Activated CD4-positive, alpha-beta T cell treated with anti-CD3 and anti-CD28 coated beads, Interleukin-10, Interleukin-2, amounts not matched to agents 100 ng/mL and 50 ng/mL, durations not matched to agents 16 hours and 8 hours (primary cell): Measurements from ENCODE around the gene LILRA6.
"Not testable (repeated sequence)": the region's sequence is repeated elsewhere in the genome, so short reads cannot be mapped to it uniquely, and the experiment has no call there.

ENCODE experiments used
- DNase-seq: peaks from one replicate; pipeline ENCODE4 v3.0.0-alpha.2; 2020

LILRA6 gene

DNA sequence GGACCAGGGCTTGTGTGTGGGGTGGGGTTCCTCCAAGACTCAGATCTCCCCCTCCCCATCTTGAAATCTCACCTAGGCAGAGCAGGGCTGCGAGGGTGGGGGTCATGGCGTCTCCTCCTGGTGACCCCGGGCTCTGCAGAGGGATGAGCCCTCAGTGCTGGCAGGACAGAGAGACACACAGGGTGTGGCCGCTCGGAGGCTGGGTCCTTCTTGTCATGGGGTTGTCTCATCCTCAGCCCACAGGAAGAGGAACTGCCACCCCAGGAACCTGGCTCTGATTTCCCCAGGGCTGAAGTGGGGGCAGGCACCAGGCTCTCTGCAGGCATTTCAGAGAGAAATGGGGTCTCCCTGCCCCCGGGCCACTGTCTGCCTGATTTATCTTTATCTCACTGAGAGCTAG, at the start of gene LILRA6:
Gene LILRA6 (minus strand): TSS at position 145 of the 400 bp plus-strand sequence.
- DNase-seq: not testable (repeated sequence)

DNA sequence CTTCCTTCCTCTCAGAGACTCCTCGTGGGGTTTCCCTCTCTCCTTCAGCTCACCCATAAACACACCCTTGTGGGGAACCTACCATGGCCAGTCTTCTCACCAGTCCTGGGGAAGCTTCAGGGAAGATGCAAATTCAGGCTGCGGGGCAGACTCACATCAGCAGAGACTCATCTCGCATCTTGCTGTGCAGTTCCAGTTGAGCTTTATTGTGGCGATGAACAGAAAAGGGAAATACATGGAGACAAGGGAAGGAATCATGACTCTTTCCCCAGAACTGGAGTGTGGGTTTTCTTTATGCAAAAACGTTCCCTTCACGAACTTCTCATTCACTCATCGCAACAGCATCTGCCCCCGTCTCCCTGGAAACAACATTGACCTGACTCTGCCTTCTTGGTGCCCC, 46.6 kb upstream of the LILRA6 start:
- not testable (repeated sequence) for DNase-seq

DNA sequence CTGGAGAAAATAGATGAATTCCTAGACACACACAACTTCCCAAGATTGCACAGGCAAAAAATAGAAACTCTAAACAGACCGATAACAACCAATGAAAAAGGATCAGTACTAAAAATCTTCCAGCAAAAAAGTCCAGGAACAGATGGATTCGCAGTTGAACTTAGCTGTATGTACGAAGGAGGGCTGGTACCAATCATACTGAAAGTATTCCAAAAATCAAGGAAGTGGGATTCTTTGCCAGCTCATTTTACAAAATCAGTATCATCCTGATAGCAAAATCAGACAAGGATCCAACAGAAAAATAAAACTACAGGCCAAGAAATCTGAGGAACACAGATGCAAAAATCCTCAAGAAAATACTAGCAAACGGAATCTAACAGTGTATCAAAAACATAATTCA, 44.9 kb upstream of the LILRA6 start:
- no peak for DNase-seq

DNA sequence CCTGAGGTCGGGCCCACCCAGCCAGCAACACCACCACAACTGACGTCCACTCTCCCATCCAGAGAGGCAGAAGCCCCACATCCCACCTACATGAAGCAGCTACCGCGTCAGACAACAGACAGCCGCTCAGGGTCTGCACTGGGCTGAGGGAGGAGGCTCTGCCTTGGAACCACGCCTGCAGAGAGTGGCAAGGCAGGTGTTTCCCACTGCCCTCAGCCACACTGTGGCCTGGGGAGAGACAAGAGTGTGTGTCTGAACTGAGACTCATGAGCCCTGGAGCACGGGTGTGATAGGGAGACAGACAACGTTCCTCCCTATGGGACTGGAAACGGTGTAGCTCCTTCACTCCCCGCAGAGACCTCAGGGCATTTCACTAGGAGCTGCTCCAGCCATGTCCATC, 43.7 kb upstream of the LILRA6 start:
- DNase-seq: not testable (repeated sequence)

DNA sequence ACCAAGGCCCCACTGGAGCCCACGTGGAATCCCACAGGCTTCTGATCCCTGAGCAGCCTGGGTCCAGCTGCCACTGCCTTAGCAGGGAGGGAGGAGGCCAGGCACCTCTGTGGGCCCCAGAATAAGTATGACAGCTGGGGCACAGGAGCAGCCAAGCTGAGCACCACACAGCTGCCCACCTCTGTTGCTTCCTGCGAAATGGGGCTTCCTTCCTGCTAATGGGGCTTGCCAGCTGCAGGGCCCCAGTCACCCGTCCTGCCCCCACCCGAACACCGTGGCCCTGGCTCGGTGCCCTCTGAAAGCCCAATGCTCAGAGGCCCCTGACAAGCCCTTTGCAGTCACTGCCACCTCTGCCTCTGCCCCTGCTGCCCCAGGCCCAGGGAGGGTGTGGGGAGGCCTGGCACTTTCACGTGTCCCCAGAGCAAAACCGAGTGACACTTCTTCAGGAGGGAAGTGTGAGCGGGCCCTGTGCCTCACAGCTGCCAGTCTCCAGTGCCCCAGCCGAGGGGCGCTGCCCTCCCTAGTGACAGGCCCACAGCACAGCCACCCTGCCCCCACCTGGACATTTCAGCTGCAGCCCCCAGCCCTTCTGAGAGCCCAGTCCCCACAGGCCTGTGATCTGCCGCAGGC, 43.0 kb upstream of the LILRA6 start:
- DNase-seq: not testable (repeated sequence)

DNA sequence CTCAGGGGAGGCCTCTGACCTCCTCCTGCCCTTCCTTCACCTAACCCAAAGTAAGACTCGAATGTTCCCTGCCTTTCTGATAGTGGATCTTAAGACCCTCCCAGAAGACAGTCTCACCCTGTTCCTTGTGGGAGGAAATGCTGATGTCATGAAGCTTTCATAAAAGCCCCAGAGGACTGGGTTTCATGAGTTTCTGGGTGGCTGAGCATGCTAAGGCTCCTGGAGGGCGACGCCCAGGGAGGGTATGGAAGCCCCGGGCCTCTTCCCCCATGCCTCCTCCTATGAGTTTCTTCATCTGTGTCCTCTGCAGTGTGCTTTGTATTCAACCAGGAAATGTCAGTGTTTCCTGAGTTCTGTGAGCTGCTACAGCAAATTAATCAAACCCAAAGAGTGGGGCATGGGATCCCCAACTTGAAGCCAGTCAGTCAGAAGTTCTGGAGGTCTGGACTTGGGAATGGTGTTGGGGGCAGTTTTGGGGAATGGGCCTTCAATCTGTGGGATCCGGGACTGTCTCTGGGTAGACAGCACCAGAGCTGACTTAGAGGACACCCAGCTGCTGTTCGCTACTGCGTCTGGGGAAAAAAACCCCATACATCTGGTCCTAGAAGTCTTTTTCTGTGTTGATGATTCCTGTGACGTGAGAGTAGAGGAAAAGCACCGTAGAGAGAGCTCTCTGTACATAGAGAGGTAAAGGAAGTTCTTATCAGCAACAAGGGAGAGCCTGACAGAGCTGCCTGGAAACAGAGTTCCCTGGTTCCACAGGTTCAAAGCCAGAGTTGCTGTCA, 40.3 kb upstream of the LILRA6 start:
- no peak for DNase-seq

DNA sequence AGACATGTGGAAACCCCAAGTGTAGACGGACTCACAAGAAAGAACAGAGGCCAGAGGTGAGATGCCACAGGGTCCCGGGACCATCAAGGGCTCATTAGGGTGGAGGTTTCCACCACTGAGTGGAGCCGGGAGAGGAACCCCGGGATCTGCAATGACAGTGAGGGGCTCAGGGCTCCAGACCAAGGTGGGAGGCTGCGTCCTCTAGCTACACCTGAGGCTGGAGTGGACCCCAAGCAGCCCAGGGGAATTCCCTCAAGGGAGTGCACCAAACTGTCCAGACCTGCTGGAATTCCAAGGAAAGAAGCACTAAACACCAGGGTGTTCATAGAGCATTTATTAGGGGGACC, 39.1 kb upstream of the LILRA6 start:
- DNase-seq: not testable (repeated sequence)

DNA sequence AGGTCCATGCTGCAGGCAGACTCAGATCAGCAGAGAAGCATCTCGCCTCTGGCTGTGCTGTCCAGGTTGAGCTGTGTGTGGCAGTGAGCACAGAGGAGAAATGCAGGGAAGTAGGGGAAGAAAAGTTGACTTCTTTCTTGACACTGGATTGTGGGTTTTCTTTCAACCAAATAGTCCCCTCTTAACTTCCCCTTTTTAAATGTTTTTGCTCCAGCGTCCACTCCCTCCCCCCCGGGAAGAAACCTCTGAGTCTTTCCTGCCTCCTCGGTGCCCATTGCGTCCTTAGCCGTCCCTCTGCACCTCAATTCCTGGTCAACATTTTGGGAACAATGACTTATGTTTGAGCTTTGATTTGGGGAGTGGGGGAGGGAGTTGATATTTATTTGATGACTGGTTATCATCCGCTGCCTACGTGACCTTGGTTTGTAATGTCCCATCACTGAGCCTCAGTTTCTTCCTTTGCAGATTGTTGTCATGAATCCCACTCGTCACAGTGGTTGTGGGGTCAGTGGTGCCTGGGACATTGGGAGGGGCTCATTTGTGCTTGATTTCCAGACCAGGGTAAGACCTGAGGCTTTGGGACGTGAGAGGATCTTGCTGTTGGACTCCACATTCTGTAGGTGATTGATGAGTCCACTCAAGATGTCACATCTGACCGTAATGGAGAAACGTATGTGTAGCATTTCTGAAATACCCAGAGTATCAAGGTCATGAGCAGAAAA, 38.6 kb upstream of the LILRA6 start, which contains the start of gene LILRB2:
Gene LILRB2 (minus strand): TSS at position 104 of the 722 bp plus-strand sequence. CDS start 614 bp downstream, outside the sequence.
- DNase-seq: no peak

DNA sequence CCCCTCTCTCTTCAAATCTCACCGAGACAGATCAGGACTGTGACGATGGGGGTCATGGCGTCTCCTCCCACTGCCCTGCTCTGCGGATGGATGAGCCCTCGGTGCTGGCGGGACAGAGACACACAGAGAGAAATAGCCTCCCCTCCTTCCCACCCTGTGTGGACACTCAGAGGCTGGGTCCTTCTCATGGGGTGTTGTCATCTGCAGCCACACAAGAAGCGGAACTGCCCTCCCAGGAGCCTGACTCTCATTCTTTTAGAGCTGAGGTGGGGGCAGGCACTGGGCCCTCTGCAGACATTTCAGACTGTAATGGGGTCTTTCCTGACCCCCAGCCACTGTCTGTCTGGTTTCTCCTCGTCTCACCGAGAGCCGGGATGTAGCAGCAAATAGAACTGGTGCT, 37.9 kb upstream of the LILRA6 start:
- not testable (repeated sequence) for DNase-seq

DNA sequence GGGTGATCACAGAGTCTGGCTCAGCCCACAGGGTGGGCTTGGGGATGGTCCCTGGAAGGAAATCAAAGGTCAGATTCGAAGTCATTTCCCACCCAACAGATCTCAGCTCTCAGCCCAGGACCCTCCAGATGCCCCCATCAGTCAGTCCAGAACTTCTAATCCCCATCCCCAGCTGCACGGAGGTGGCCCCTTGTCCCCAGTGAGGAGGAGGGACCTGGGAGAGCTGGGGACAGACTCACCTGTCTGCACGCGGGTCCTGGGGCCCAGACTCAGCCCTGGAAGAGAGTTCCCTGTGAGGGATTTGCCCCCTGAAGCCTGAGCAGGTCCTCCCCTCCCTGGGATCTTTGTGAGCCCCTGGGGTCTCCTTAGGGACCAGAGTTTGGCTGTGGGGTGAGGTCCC, 37.4 kb upstream of the LILRA6 start:
- DNase-seq: not testable (repeated sequence)

DNA sequence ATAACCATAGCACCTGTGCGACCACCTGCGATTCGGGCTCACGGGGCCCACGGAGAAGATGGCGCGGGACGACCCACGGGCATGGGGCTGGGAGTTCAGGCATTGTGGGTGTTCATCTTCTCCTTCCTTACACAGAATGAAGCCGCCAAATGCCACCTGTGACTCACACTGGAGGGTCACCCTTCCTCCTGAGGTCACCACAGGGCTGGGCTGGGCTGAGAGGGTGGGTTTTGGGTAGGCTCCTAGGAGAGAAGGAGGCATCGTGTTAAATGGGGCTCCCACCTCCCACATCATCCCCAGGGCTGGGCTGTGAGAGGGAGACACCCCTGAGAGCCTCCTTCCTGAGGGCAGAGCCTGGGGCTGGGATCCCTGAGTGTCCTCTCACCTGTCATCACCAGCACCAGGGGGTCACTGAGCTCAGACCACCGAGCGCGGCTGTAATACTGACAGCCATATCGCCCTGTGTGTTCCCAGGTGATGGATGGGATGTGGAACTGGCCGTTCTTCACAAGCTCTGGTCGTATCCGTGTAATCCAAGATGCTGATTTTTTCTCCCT, 36.9 kb upstream of the LILRA6 start:
- no peak for DNase-seq

DNA sequence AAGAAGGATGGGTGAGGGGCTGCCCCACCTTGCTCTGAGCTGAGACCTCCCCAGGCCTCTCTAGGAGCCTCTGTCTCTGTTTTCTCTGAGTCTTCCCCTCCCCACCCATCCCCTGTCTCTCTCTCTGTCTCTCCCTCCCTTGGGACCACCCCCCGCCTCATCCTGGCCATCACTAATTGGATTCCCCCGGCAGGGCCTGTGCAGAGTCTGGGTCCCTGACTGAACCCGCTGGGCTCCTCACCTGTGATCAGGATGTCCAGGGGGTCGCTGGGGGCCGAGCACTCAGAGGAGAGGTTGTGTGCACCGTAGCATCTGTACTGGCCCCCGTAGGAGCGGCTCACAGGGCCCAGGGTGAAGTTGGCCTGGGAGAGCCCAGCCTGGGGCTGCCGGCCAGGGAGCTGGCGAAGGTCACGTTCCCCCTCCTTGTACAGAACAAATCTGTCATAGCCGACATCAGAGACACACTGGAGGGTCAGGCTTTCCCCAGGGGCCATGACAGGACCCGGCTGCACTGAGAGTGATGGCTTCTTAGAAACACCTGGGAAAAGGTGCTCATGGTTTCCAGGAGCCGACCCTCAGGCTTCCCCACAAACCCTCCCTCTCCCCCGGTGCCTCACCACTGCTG, 36.1 kb upstream of the LILRA6 start:
- DNase-seq: not testable (repeated sequence)

DNA sequence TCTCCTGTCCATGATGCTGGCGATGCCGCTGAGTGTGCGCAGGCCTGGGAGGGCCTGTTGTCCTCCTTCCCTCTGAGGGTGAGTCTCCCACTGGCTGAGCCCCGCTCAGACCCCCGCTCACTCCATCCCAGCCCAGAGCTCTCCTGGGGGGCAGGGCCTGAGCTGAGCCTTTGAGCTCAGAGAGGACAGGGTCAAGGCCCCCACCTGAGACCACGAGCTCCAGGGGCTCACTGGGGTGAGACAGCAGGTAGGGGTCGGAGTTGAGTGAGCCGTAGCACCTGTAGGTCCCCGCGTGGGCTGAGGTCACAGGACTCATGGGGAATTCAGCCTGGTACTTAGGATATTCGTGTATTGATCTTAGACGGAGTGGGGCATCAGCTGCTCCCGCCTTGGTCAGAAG, 35.5 kb upstream of the LILRA6 start:
- not testable (repeated sequence) for DNase-seq

DNA sequence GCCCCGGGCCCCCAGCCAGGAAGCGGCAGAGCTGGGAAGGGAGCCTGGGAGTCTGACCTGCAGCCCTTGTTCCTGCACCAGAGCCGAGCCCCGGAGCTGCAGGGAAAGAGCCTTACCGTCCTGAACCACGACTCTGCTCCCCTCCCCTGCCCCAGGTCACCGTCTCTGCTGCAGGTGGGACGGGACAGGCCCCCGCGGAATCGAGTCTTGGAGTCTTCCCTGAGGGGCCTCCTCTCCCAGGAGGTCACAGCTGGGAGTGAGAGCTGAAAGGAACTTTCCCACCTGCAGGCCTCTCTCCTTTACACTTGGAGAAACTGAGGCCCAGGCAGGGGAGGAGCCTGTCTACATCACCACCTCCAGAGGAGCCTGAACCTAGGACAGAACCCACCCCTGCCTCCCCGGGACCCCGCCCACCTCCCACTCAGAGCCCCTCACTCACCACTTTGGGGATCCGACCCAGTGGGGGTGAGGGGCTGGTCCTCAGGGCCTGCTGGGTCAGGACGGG, 34.6 kb upstream of the LILRA6 start:
- not testable (repeated sequence) for DNase-seq

DNA sequence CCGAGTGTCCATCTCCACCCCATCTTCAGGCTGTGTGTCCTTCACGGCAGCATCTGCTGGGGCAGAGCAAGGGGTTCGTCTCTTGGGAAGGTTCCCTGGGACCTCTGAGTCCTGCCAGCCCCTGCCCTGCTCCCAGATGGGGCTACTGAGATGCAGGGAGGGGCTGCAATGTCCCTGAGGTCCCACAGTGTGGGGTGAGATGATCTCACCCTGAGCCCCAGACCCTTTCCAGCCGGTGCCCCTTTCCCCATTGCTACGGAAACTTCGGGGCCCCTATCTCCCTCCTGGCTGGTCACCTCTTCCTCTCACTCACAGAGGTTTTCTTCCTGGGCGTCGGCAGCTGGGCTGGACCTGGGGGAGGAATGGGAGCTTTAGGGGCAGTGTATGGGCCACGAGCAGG, 33.4 kb upstream of the LILRA6 start:
- DNase-seq: no peak

DNA sequence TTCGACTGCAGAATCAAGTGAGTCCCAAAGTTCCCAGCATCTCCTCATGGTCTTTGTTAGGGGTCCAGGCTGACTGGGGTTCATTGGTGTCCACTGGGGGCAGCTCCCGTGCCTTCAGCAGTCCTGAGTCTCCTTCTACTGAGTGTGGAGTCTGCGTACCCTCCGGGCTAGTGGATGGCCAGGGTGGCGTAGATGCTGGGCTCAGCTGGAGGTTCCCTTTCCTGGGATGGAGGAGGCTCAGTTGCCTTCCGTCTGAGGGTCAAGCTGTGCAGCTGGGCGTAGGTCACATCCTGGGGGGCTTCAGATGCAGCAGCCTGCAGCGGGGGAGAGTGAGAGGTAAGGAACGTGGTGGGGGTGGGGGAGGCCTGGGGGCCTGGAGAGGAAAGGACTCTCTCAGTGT, 31.9 kb upstream of the LILRA6 start:
- not testable (repeated sequence) for DNase-seq

DNA sequence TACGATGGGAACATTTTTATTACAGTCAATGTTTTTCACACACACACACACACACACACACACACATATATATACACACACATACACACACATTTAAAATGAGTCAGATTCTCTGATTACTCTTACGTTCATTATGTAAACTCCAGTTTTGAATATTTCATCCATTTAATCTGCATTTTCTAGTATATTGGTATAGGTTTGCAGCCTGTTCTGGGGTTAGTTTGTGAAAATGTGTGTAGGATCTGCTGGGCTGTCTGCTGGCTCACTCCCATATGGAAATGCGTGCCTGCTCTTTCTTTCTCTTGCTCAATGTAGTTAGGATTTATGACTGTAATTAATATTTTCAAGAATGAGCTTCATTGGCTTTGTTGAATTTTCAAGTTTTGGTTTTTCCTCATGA, 31.2 kb upstream of the LILRA6 start:
- no peak for DNase-seq

DNA sequence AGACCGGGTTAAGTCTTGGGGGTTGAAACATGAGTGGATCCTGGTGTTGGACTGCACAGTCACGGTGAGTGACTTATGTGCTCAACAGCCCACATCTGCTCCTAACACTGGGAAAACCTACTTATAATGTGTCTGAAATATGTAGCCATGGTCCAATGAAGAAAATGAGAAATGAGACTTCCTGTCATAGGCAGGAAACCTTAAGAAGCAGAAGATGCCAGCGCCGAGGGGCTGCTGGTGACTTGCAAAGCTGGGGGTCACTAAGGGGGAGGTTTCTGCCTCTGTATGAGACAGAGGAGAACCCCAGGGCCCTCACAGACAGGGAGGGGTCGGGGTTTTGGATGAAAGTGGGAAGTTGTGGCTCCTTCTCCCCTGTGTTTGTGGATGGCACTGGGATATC, 29.6 kb upstream of the LILRA6 start:
- DNase-seq: not testable (repeated sequence)

DNA sequence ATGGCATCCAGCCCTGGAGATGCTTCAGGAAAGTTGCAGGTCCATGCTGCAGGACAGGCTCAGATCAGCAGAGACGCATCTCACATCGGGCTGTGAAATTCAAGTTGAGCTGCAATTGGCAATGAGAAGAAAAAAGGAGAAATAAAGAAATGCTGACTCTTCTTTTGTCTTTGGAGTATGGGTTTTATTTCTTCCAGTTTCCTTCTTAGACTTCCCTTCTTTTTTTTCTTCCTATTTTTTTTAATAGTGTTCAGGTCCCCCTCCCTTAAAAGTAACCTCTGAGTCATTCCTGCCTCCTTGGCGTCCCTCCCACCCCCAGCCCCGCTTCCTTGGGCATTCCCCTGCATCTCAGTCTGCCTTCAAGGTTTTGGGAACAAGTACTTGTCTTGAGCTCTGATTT, 29.0 kb upstream of the LILRA6 start:
- not testable (repeated sequence) for DNase-seq

DNA sequence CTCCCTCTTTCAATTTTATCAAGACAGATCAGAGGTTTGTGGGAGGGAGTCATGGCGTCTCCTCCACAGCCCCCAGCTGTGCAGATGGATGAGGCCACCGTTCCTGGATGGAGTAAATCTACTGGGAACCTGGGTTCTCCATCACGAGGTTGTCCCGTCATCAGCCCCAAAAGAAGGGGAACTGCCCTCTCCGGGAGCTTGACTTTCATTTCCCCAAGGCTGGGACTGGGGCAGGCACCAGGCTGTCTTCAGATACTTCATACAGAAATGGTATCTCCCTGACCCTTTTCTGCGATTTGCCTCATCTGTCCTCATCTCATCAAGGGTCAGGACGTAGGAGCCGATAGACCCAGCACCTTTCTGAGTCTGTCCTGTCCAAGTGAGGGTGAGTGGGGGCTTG, 28.5 kb upstream of the LILRA6 start:
- no peak for DNase-seq

DNA sequence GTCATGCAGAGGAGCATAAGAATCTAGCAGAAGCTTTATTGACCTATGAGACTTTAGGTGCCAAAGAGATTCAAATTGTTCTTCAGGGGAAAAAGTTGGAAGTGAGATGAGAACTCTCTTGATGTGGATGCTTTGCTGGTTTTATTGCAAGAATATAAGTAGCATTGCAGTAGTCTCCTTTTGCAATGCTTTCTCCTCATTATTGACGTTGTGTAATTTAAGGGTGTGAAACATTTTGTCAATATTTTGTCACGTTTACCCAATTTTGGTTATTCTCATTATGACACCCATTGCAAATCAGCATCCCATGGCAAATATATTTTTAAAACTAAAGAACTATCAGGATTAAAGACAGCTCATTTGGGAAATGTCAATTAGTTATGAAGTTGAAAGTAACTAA, 26.3 kb upstream of the LILRA6 start:
- no peak for DNase-seq

DNA sequence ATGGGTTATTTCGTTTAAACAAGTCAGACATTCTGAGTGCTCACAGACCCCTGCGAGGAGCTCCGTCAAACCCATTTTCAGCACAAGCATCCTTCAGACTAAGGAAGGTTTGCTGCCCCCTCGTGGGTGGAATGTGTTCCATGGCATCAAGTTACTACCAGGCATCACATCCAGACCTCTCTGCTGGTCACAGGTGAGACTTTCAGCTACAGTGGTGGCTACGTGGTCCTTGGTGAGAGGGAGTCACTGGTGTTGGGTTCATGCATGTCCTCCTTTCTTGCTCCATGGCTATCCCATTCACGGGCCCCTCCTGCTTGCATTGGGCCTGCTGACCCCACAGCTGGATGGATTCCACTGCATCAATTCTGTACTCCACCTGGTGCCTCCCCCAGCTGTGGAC, 23.5 kb upstream of the LILRA6 start:
- peak; percentile 70 for DNase-seq

DNA sequence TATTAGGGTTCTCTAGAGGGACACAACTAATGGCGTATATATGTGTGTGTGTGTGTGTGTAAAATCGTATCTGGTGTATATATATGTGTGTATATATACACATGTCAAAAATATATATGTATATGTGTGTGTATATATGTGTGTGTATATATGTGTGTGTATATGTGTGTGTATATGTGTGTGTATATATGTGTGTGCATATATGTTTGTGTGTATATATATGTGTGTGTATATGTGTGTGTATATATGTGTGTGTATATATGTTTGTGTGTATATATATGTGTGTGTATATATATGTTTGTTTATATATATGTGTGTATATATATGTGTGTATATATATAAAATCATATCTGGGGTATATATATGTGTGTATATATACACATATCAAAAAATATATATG, 19.9 kb upstream of the LILRA6 start:
- no peak for DNase-seq
